ENCODE measurements around the gene CTSH. TPM values are rescaled to one million over a fixed set of nuclear protein-coding genes. Genes with fewer than 3 reads are reported as not detected.

The CTSH gene
- total and polyA plus RNA-seq, 3 donors from 2014 or later, result 44.3 to 152 (median 45.6) TPM

- TF ChIP-seq CTCF (IDR thresholded peaks at IDR 0.05) (no peak), POLR2A (IDR thresholded peaks at IDR 0.05) (no peak)
- H3K27me3 ChIP-seq, result no peaks in the 10 kb centered on the region
- H3K36me3 ChIP-seq (ENCODE audit: low read depth, missing control alignments), result no peaks in the 10 kb centered on the region
- no peak overlapping the region for H3K27ac ChIP-seq
- intact Hi-C loops (cut with DNase I; ENCODE audit: low total_unique reads), result no loop called here
- 74 to 97% methylated on average over 5 of the region's 5 CpGs for WGBS, 2 donors
- H3K4me3 ChIP-seq, result no peak overlapping the region
- no peak for DNase-seq
- H3K9me3 ChIP-seq, result no peaks in the 10 kb centered on the region
- peaks cover 4% of the 10 kb centered on the region for H3K4me1 ChIP-seq
Observed at GRCh38 chr15:78946493-78946892, 1.6 kb upstream of the CTSH start.

- Histone ChIP-seq H3K27me3 (no peaks in the 10 kb centered on the region), H3K4me1 (no peaks in the 10 kb centered on the region), H3K4me3 (peak overlapping the region; percentile 45 to 67), H3K27ac (peak overlapping the region; percentile 33 to 68), H3K9me3 (no peaks in the 10 kb centered on the region), H3K36me3 (ENCODE audit: low read depth, missing control alignments) (no peaks in the 10 kb centered on the region)
- TF ChIP-seq POLR2A (IDR thresholded peaks at IDR 0.05) (no peak), CTCF (IDR thresholded peaks at IDR 0.05) (no peak)
- DNase-seq, result no peak
- WGBS, 2 donors, result 35 to 41% methylated on average over 9 to 12 of the region's 12 CpGs
- intact Hi-C loops (cut with DNase I; ENCODE audit: low total_unique reads), result no loop called here
Observed at GRCh38 chr15:78944202-78944625, 632 bp downstream of the CTSH start.

- H3K27ac ChIP-seq, result peak overlapping the region; percentile 33 to 68
- TF ChIP-seq CTCF (IDR thresholded peaks at IDR 0.05) (no peak), POLR2A (IDR thresholded peaks at IDR 0.05) (no peak)
- DNase-seq, result no peak
- 49 to 69% methylated on average over 5 to 7 of the region's 7 CpGs for WGBS, 2 donors
- H3K4me1 ChIP-seq, result no peaks in the 10 kb centered on the region
- H3K4me3 ChIP-seq, result peak overlapping the region; percentile 45 to 67
- H3K27me3 ChIP-seq, result no peaks in the 10 kb centered on the region
- no peaks in the 10 kb centered on the region for H3K9me3 ChIP-seq
- intact Hi-C loops (cut with DNase I; ENCODE audit: low total_unique reads), result no loop called here
- H3K36me3 ChIP-seq (ENCODE audit: low read depth, missing control alignments), result no peaks in the 10 kb centered on the region
Observed at GRCh38 chr15:78943692-78944091, 1.2 kb downstream of the CTSH start.

- H3K9me3 ChIP-seq, result no peaks in the 10 kb centered on the region
- H3K4me3 ChIP-seq, result no peak overlapping the region
- H3K4me1 ChIP-seq, result peaks cover 5% of the 10 kb centered on the region
- H3K27ac ChIP-seq, result no peak overlapping the region
- DNase-seq, result no peak
- TF ChIP-seq CTCF (IDR thresholded peaks at IDR 0.05), result no peak
- TF ChIP-seq POLR2A (IDR thresholded peaks at IDR 0.05), result no peak
- WGBS, 2 donors, result 88 to 94% methylated on average over 4 of the region's 4 CpGs
- no peaks in the 10 kb centered on the region for H3K36me3 ChIP-seq (ENCODE audit: low read depth, missing control alignments)
- H3K27me3 ChIP-seq, result no peaks in the 10 kb centered on the region
- intact Hi-C loops (cut with DNase I; ENCODE audit: low total_unique reads), result no loop called here
Observed at GRCh38 chr15:78942741-78943140, 2.1 kb downstream of the CTSH start.
